CD14-positive monocyte (primary cell): ENCODE results near the gene HPRT1. TPM values are rescaled to one million over a fixed set of nuclear protein-coding genes. Genes with fewer than 3 reads are reported as not detected.

Experiments used
- DNase-seq, 3 donors: peaks; one replicate each; pipeline ENCODE4 v3.0.0-alpha.2; 2011 to 2022
- H2AFZ ChIP-seq: 2 replicates; pipeline ENCODE4 v1.6.0; 2012; ENCODE audit warnings: mild to moderate bottlenecking, low read depth, low read length, inconsistent platforms; ENCODE audit not compliant: insufficient read depth, poor library complexity, severe bottlenecking
- H3K27ac ChIP-seq, 2 donors: 1 replicate in 1 of 2; 2 replicates in 1 of 2; pipeline ENCODE4 v1.5.1; 2012 to 2013; ENCODE audit warnings: low read length in 2 of 2, control low read depth in 1 of 2, inconsistent platforms in 1 of 2, low read depth in 1 of 2, mild to moderate bottlenecking in 1 of 2
- H3K27me3 ChIP-seq, 2 donors: one replicate each; pipeline versions ENCODE4 v1.6.0 to v1.6.1; 2011 to 2013; ENCODE audit warnings: low read length in 2 of 2; ENCODE audit not compliant: control insufficient read depth in 2 of 2, insufficient read depth in 2 of 2
- H3K36me3 ChIP-seq, 2 donors: replicated peaks in 1 of 2; 1 replicate in 1 of 2; 2 replicates in 1 of 2; pipeline versions ENCODE4 v1.5.1 to v1.6.1; 2012 to 2013; ENCODE audit warnings: low read length in 2 of 2, control low read depth in 1 of 2, inconsistent platforms in 1 of 2, mild to moderate bottlenecking in 1 of 2; ENCODE audit not compliant: insufficient read depth in 2 of 2, control insufficient read depth in 1 of 2
- H3K4me1 ChIP-seq, 2 donors: 1 replicate in 1 of 2; 2 replicates in 1 of 2; pipeline versions ENCODE4 v1.5.1 to v1.6.1; 2012 to 2013; ENCODE audit warnings: low read length in 2 of 2, control low read depth in 1 of 2, inconsistent platforms in 1 of 2, mild to moderate bottlenecking in 1 of 2, moderate library complexity in 1 of 2; ENCODE audit not compliant: insufficient read depth in 2 of 2, control insufficient read depth in 1 of 2
- H3K4me2 ChIP-seq: replicated peaks from 2 replicates; pipeline ENCODE3; 2012; ENCODE audit warnings: low read length, moderate library complexity, mild to moderate bottlenecking; ENCODE audit not compliant: poor library complexity, severe bottlenecking; ENCODE audit errors: extremely low read depth
- H3K4me3 ChIP-seq, 3 experiments: fragments of 200-600 bp in 1 of 3; sonication (generic) in 1 of 3; replicated peaks in 1 of 3; 1 replicate in 2 of 3; 2 replicates in 1 of 3; pipeline ENCODE4 v1.5.1; 2011 to 2013; ENCODE audit warnings: low read length in 3 of 3, mild to moderate bottlenecking in 3 of 3, control low read depth in 2 of 3, low read depth in 2 of 3, inconsistent platforms in 1 of 3, moderate library complexity in 1 of 3
- H3K79me2 ChIP-seq: 2 replicates; pipeline ENCODE4 v1.6.0; 2012; ENCODE audit warnings: mild to moderate bottlenecking, control low read depth, inconsistent platforms, low read length, moderate library complexity; ENCODE audit not compliant: insufficient read depth
- H3K9ac ChIP-seq: 2 replicates; pipeline ENCODE4 v1.6.0; 2017; ENCODE audit warnings: low read length, mild to moderate bottlenecking; ENCODE audit not compliant: insufficient read depth, poor library complexity, severe bottlenecking
- H3K9me3 ChIP-seq, 2 donors: replicated peaks in 1 of 2; 1 replicate in 1 of 2; 2 replicates in 1 of 2; pipeline versions ENCODE4 v1.5.1 to v1.6.1; 2012 to 2013; ENCODE audit warnings: low read length in 2 of 2, control low read depth in 1 of 2; ENCODE audit not compliant: control insufficient read depth in 1 of 2, insufficient read depth in 1 of 2
- H4K20me1 ChIP-seq: 2 replicates; pipeline ENCODE4 v1.6.0; 2012; ENCODE audit warnings: mild to moderate bottlenecking, low read length, control low read depth, moderate library complexity; ENCODE audit not compliant: insufficient read depth
- H3K27ac Mint-ChIP-seq, 7 donors: one replicate each; pipeline ENCODE4 v1.8.0; 2020; ENCODE audit warnings: mild to moderate bottlenecking in 7 of 7, mixed read lengths in 7 of 7, moderate library complexity in 6 of 7, inconsistent platforms in 2 of 7
- H3K27me3 Mint-ChIP-seq, 3 donors: one replicate each; pipeline ENCODE4 v1.8.0; 2021 to 2022; ENCODE audit warnings: low read depth in 3 of 3, mild to moderate bottlenecking in 3 of 3, mixed read lengths in 3 of 3, moderate library complexity in 3 of 3, inconsistent platforms in 1 of 3
- H3K36me3 Mint-ChIP-seq, 2 donors: one replicate each; pipeline ENCODE4 v1.8.0; 2020; ENCODE audit warnings: mixed read lengths in 2 of 2, inconsistent platforms in 1 of 2, mild to moderate bottlenecking in 1 of 2
- H3K4me1 Mint-ChIP-seq: one replicate; pipeline ENCODE4 v1.8.0; 2020; ENCODE audit warnings: mild to moderate bottlenecking, mixed read lengths
- H3K4me3 Mint-ChIP-seq, 2 donors: one replicate each; pipeline ENCODE4 v1.8.0; 2020; ENCODE audit warnings: mild to moderate bottlenecking in 2 of 2, mixed read lengths in 2 of 2, moderate library complexity in 1 of 2
- H3K9me3 Mint-ChIP-seq, 7 donors: one replicate each; pipeline ENCODE4 v1.8.0; 2020 to 2022; ENCODE audit warnings: mixed read lengths in 7 of 7, mild to moderate bottlenecking in 6 of 7, moderate library complexity in 6 of 7, inconsistent platforms in 2 of 7
- CTCF ChIP-seq: fragments of 200-600 bp; IDR thresholded peaks from one replicate; pipeline ENCODE4 v1.8.0; 2022; ENCODE audit warnings: antibody characterized with exemption, mild to moderate bottlenecking
- WGBS: methylation state at CpG from one replicate; pipeline ENCODE4 v1.1.5; 2013; ENCODE audit warnings: missing lambda C conversion rate; ENCODE audit not compliant: insufficient coverage; 5-methylcytosine and 5-hydroxymethylcytosine counted together
- intact Hi-C, 2 donors: fragments of 100-400 bp; cut with micrococcal nuclease; formaldehyde crosslinking; loops; one replicate each; pipeline versions ENCODE4 v1.15.0 to v1.15.1; 2023
- polyA plus RNA-seq, 3 donors: library from polyadenylated mRNA; depleted of rRNA in 1 of 3; unstranded in 2 of 3; stranded (reverse) in 1 of 3; fragments of 300-500 nt in 2 of 3; fragments of >200 nt in 1 of 3; fragmentation: Illumina TruSeq in 2 of 3; gene quantifications; 1 replicate in 2 of 3; 2 replicates in 1 of 3; pipeline ENCODE4 v1.2.3, GENCODE V29; 2012 to 2021

The HPRT1 gene
- polyA plus RNA-seq, 3 donors: 13.0 to 56.4 (median 54.5) TPM

DNA sequence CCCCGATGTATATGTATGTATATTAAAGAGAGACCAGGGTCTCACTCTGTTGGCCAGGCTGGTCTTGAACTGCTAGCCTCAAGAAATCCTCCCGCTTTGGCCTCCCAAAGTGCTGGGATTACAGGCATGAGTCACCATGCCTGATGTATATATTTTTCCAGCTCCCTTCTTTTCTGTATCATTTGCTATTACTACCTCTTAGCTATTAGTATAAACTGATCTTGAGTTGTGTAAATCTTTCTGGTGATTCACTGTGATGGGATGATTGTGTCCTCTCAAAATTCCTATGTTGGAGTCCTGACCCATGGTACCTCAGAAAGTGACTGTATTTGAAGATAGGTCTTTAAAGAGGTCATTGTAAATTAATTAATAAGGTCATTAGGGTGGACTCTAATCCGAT lies 53.1 kb downstream of the HPRT1 start:
- no peaks in the 10 kb centered on the region for H4K20me1 ChIP-seq
- Mint-ChIP-seq H3K9me3 (no peaks in the 10 kb centered on the region), H3K4me3 (no peak overlapping the region), H3K4me1 (no peaks in the 10 kb centered on the region), H3K27me3 (peaks cover 0 to 4% (median 0%) of the 10 kb centered on the region in 3 donors), H3K27ac (no peak overlapping the region), H3K36me3 (peaks cover 0 to 8% of the 10 kb centered on the region in 2 donors)
- intact Hi-C loops: loop anchor here in 1 of 2 donors (10.0 kb wide), 1 partner anchor 252 kb away; no protein-coding TSS in a partner anchor
- no peaks in the 10 kb centered on the region for H3K36me3 ChIP-seq
- no peak overlapping the region for H3K4me2 ChIP-seq
- H2AFZ ChIP-seq: no peak overlapping the region
- no peak overlapping the region for H3K4me3 ChIP-seq
- no peaks in the 10 kb centered on the region for H3K4me1 ChIP-seq
- H3K9me3 ChIP-seq: no peaks in the 10 kb centered on the region
- no peak overlapping the region for H3K27ac ChIP-seq
- no peaks in the 10 kb centered on the region for H3K27me3 ChIP-seq
- TF ChIP-seq CTCF: no peak
- H3K9ac ChIP-seq: no peak overlapping the region
- no CpG with 5 or more reads among the region's 3 CpGs for WGBS
- no peaks in the 10 kb centered on the region for H3K79me2 ChIP-seq
- DNase-seq: no peak

GRCh38 chrX:134520860-134521390 lies 61.0 kb downstream of the HPRT1 start:
- H3K4me3 Mint-ChIP-seq: no peak overlapping the region
- H3K27ac Mint-ChIP-seq: peak overlapping the region in 1 of 7 donors; percentile 11
- TF ChIP-seq CTCF: peak; percentile 56
- Histone ChIP-seq H3K36me3 (no peaks in the 10 kb centered on the region), H2AFZ (no peak overlapping the region), H4K20me1 (no peaks in the 10 kb centered on the region), H3K4me3 (no peak overlapping the region), H3K4me1 (no peaks in the 10 kb centered on the region), H3K9ac (no peak overlapping the region), H3K27me3 (no peaks in the 10 kb centered on the region), H3K27ac (no peak overlapping the region), H3K4me2 (no peak overlapping the region), H3K9me3 (no peaks in the 10 kb centered on the region), H3K79me2 (no peaks in the 10 kb centered on the region)
- H3K4me1 Mint-ChIP-seq: peaks cover 5% of the 10 kb centered on the region
- no peaks in the 10 kb centered on the region for H3K9me3 Mint-ChIP-seq
- no peaks in the 10 kb centered on the region for H3K36me3 Mint-ChIP-seq
- H3K27me3 Mint-ChIP-seq: peaks cover 0 to 5% (median 1%) of the 10 kb centered on the region in 3 donors
- WGBS: no CpG with 5 or more reads among the region's 3 CpGs
- DNase-seq: peak; percentile 8 to 40 (median 27)
- intact Hi-C loops: no loop called here
